Measurements from ENCODE around the gene FLNB. TPM values are rescaled to one million over a fixed set of nuclear protein-coding genes. Genes with fewer than 3 reads are reported as not detected.
A peak's percentile ranks its signal among the peaks of the same experiment; 100 is the strongest.

FLNB gene
- total RNA-seq, 2 experiments from 2014 or later: 26.3 to 28.4 TPM

DNA sequence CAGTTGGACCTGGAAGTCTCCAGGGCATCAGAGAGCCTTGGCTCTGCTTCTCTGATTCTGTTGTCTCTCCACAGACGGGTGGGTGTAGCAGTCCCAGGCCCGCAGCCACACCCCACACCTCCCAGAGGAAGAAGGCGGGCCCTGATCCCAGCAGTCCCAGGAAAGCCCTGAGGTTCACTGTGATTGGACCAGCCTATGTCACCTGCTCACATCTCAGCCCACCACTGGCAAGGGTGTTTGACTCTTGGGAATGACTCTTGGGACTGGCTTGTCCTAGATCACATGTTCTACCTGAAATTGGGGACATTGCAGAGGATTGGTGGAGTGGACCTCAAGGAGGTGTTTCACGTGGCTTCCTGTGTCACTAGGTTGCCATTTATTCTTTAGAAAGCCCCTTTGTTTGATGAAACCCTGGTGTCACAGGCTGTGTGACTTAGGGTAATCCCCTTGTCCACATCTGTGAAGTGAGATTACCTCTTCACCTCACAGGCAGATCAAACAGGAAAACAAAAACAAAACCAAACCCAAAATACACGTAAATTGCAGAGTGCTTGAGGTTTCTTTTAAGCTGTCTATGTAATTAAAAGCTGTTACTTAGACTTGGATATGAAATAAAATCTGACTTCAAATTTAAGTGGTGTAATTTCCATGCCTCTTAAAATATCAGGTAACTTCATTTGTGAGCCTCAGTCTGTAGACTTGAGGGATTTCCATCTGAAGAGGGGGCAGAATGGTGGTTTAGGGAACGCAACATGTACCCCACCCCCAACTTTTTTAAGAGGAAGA, 26.7 kb downstream of the FLNB start:
- Mint-ChIP-seq H3K4me3 (peak overlapping the region; percentile 44), H3K9me3 (no peaks in the 10 kb centered on the region), H3K4me1 (ENCODE audit: low read depth) (peaks cover 57% of the 10 kb centered on the region), H3K36me3 (ENCODE audit: low read depth) (peaks cover 1% of the 10 kb centered on the region), H3K27me3 (no peaks in the 10 kb centered on the region), H3K27ac (peak overlapping the region; percentile 90)
- no peak for TF ChIP-seq CTCF (IDR thresholded peaks at IDR 0.05)
- intact Hi-C loops (cut with micrococcal nuclease): no loop called here
- DNase-seq (peak; percentile 73), ATAC-seq (peak; percentile 98)
- POLR2A ChIA-PET: interaction anchor here (0.6 to 1.1 kb wide), 3 partner anchors 26 to 164 kb away, joined by 3 read pairs; partner anchors contain the start of gene FLNB
- CTCF ChIA-PET: interaction anchor here (0.6 to 1.6 kb wide), 11 partner anchors 12 to 550 kb away, joined by 3 to 6 read pairs (median 4); partner anchors contain the start of gene FLNB

- no peak for DNase-seq
- Mint-ChIP-seq H3K9me3 (no peaks in the 10 kb centered on the region), H3K27ac (peak overlapping the region; percentile 90), H3K27me3 (no peaks in the 10 kb centered on the region), H3K36me3 (ENCODE audit: low read depth) (peaks cover 1% of the 10 kb centered on the region), H3K4me1 (ENCODE audit: low read depth) (peaks cover 60% of the 10 kb centered on the region), H3K4me3 (peak overlapping the region; percentile 44)
- no peak for TF ChIP-seq CTCF (IDR thresholded peaks at IDR 0.05)
- ChIA-PET CTCF (interaction anchor here (0.6 to 1.6 kb wide), 11 partner anchors 9 to 550 kb away, joined by 3 to 6 read pairs (median 4); no protein-coding TSS in a partner anchor), POLR2A (interaction anchor here (0.6 to 1.1 kb wide), 2 partner anchors 97 to 164 kb away, joined by 3 read pairs; no protein-coding TSS in a partner anchor)
- ATAC-seq: no peak
- intact Hi-C loops (cut with micrococcal nuclease): no loop called here
Observed at GRCh38 chr3:58035524-58036255, 27.5 kb downstream of the FLNB start.

- intact Hi-C loops (cut with micrococcal nuclease): no loop called here
- ATAC-seq (no peak), DNase-seq (no peak)
- POLR2A ChIA-PET: interaction anchor here (0.5 kb wide), 1 partner anchor 390 kb away, joined by 4 read pairs; no protein-coding TSS in a partner anchor
- Mint-ChIP-seq H3K9me3 (no peaks in the 10 kb centered on the region), H3K4me3 (no peak overlapping the region), H3K27ac (no peak overlapping the region), H3K4me1 (ENCODE audit: low read depth) (peaks cover 68% of the 10 kb centered on the region), H3K27me3 (no peaks in the 10 kb centered on the region), H3K36me3 (ENCODE audit: low read depth) (peaks cover 1% of the 10 kb centered on the region)
- TF ChIP-seq CTCF (IDR thresholded peaks at IDR 0.05): no peak
- CTCF ChIA-PET: interaction anchor here (1.0 to 1.4 kb wide), 6 partner anchors 8 to 99 kb away, joined by 3 to 6 read pairs (median 4); no protein-coding TSS in a partner anchor
Observed at GRCh38 chr3:58036293-58037032, 28.2 kb downstream of the FLNB start.

DNA sequence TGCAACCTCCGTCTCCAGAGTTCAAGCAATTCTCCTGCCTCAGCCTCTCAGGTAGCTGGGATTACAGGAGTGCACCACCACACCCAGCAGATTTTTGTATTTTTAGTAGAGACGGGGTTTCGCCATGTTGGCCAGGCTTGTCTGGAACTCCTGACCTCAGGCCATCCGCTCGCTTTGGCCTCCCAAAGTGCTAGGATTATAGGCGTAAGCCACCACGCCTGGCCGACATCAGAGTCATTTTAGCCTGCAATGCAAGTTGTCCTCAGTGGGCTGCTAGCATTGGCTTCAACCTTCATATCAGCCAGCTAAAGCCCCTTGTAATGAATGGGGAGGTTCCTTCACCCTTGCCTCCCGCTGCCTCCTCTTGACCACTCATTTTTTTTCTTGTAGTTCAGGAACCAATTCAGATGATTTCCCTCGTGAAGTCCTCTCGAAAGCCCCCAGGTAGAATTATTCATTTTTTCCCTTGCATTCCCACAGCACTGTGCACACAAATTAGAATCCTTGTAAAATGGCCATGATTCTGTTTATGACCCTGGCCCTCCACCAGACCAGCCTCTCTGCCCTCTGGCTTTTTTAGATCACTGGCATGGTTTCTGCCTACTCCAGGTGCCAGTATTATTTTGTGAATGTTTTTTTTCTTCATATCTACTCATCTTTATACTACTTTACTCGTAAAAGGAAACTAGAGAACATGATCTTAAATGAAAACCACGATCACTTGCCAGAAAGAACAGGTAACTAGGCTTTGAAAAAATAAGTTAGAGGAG, 29.1 kb downstream of the FLNB start:
- no peak overlapping the region for H3K4me3 Mint-ChIP-seq
- no peak for ATAC-seq
- DNase-seq: no peak
- H3K27ac Mint-ChIP-seq: no peak overlapping the region
- CTCF ChIA-PET: interaction anchor here (1.0 kb wide), 1 partner anchor 17 kb away, joined by 4 read pairs; no protein-coding TSS in a partner anchor
- TF ChIP-seq CTCF (IDR thresholded peaks at IDR 0.05): no peak
- no peaks in the 10 kb centered on the region for H3K9me3 Mint-ChIP-seq
- no peaks in the 10 kb centered on the region for H3K27me3 Mint-ChIP-seq
- H3K36me3 Mint-ChIP-seq (ENCODE audit: low read depth): peaks cover 1% of the 10 kb centered on the region
- POLR2A ChIA-PET: interaction anchor here (0.5 kb wide), 1 partner anchor 389 kb away, joined by 4 read pairs; no protein-coding TSS in a partner anchor
- intact Hi-C loops (cut with micrococcal nuclease): no loop called here
- H3K4me1 Mint-ChIP-seq (ENCODE audit: low read depth): peaks cover 73% of the 10 kb centered on the region
